ENCODE data around the gene P2RY13. TPM values are rescaled to one million over a fixed set of nuclear protein-coding genes. Genes with fewer than 3 reads are reported as not detected.

The P2RY13 gene
- total RNA-seq, 1 donor from 2014 or later = 3.7 TPM

Other genes with a start within 250 kb of the P2RY13 start
- gene MED12L, start 243.9 kb downstream of the P2RY13 start, total RNA-seq = 4.8 TPM
- 1.6 TPM for gene GPR171, start 126.3 kb downstream of the P2RY13 start, total RNA-seq
- gene P2RY14, start 51.0 kb downstream of the P2RY13 start, total RNA-seq = 8.9 TPM
- not detected for gene GPR87, start 12.7 kb downstream of the P2RY13 start, total RNA-seq
- 27.1 TPM for gene P2RY12, start 55.2 kb upstream of the P2RY13 start, total RNA-seq
- gene IGSF10, start 131.5 kb upstream of the P2RY13 start, total RNA-seq = 1.2 TPM